Neuronal stem cell (in vitro differentiated cells): ENCODE measurements around the gene SIAE.

ENCODE experiments used
- DNase-seq: peaks from one replicate; pipeline ENCODE4 v3.0.0-alpha.2; 2013; ENCODE audit warnings: low spot score
- H2AFZ ChIP-seq: one replicate; pipeline ENCODE4 v1.6.1; 2013; ENCODE audit warnings: mild to moderate bottlenecking, low read length, inconsistent platforms
- H2AK5ac ChIP-seq: 2 replicates; pipeline ENCODE4 v1.6.1; 2013; ENCODE audit warnings: low read depth, mild to moderate bottlenecking, inconsistent platforms, low read length, moderate library complexity, mixed read lengths
- H2BK120ac ChIP-seq: 2 replicates; pipeline ENCODE4 v1.6.1; 2013; ENCODE audit warnings: low read depth, mild to moderate bottlenecking, inconsistent platforms, low read length, moderate library complexity, mixed read lengths
- H2BK12ac ChIP-seq: one replicate; pipeline ENCODE4 v1.6.1; 2013; ENCODE audit warnings: low read length, inconsistent platforms
- H2BK15ac ChIP-seq: 2 replicates; pipeline ENCODE4 v1.6.1; 2013; ENCODE audit warnings: mild to moderate bottlenecking, low read length, inconsistent platforms, mixed read lengths
- H2BK5ac ChIP-seq: one replicate; pipeline ENCODE4 v1.6.1; 2013; ENCODE audit warnings: inconsistent platforms, mild to moderate bottlenecking, low read length, moderate library complexity
- H3K14ac ChIP-seq: one replicate; pipeline ENCODE4 v1.6.1; 2013; ENCODE audit warnings: low read length, inconsistent platforms
- H3K18ac ChIP-seq: 2 replicates; pipeline ENCODE4 v1.6.1; 2013; ENCODE audit warnings: low read length, inconsistent platforms
- H3K23ac ChIP-seq: 2 replicates; pipeline ENCODE4 v1.6.1; 2013; ENCODE audit warnings: low read depth, mild to moderate bottlenecking, mixed read lengths, low read length, inconsistent platforms; ENCODE audit not compliant: poor library complexity
- H3K27ac ChIP-seq: replicated peaks from 3 replicates; pipeline ENCODE4 v1.5.1; 2013; ENCODE audit warnings: low read length, inconsistent platforms
- H3K27me3 ChIP-seq, 3 experiments: 2 replicates each; pipeline ENCODE4 v1.6.1; 2013; ENCODE audit warnings: low read length in 3 of 3, mild to moderate bottlenecking in 2 of 3, inconsistent platforms in 1 of 3, low read depth in 1 of 3, mixed read lengths in 1 of 3, moderate library complexity in 1 of 3; ENCODE audit not compliant: control insufficient read depth in 3 of 3, insufficient read depth in 3 of 3
- H3K36me3 ChIP-seq, 2 donors: replicated peaks in 1 of 2; 2 replicates each; pipeline ENCODE4 v1.6.1; 2013; ENCODE audit warnings: low read length in 2 of 2; ENCODE audit not compliant: control insufficient read depth in 2 of 2, insufficient read depth in 2 of 2
- H3K4ac ChIP-seq: 2 replicates; pipeline ENCODE4 v1.6.1; 2013; ENCODE audit warnings: inconsistent platforms, mild to moderate bottlenecking, low read length, moderate library complexity
- H3K4me1 ChIP-seq, 2 donors: 1 replicate in 1 of 2; 2 replicates in 1 of 2; pipeline ENCODE4 v1.6.1; 2013; ENCODE audit warnings: low read length in 2 of 2, low read depth in 1 of 2; ENCODE audit not compliant: control insufficient read depth in 2 of 2, insufficient read depth in 1 of 2
- H3K4me2 ChIP-seq: one replicate; pipeline ENCODE4 v1.6.1; 2013; ENCODE audit warnings: mild to moderate bottlenecking, low read length, inconsistent platforms; ENCODE audit not compliant: insufficient read depth, poor library complexity, severe bottlenecking
- H3K4me3 ChIP-seq, 2 donors: 2 replicates each; pipeline ENCODE4 v1.5.1; 2013; ENCODE audit warnings: low read length in 2 of 2, mild to moderate bottlenecking in 2 of 2, inconsistent platforms in 1 of 2, moderate library complexity in 1 of 2
- H3K79me1 ChIP-seq: one replicate; pipeline ENCODE4 v1.6.1; 2013; ENCODE audit warnings: low read depth, mild to moderate bottlenecking, inconsistent platforms, low read length, moderate library complexity
- H3K9ac ChIP-seq: one replicate; pipeline ENCODE4 v1.6.1; 2013; ENCODE audit warnings: mild to moderate bottlenecking, low read depth, low read length, inconsistent platforms; ENCODE audit not compliant: poor library complexity
- H3K9me3 ChIP-seq, 2 donors: replicated peaks in 1 of 2; 2 replicates each; pipeline versions ENCODE3 to v1.6.1; 2013; ENCODE audit warnings: low read length in 2 of 2, mild to moderate bottlenecking in 2 of 2, inconsistent platforms in 1 of 2, low read depth in 1 of 2, mixed read lengths in 1 of 2, moderate library complexity in 1 of 2; ENCODE audit not compliant: control insufficient read depth in 2 of 2, insufficient read depth in 1 of 2
- H4K8ac ChIP-seq: one replicate; pipeline ENCODE4 v1.6.1; 2013; ENCODE audit warnings: low read depth, mild to moderate bottlenecking, inconsistent platforms, low read length, moderate library complexity
- H4K91ac ChIP-seq: one replicate; pipeline ENCODE4 v1.6.1; 2013; ENCODE audit warnings: low read length, low read depth, mild to moderate bottlenecking, inconsistent platforms; ENCODE audit not compliant: poor library complexity
- WGBS, 2 donors: extraction: QIAGEN DNeasy Blood & Tissue Kit; methylation state at CpG; one replicate each; pipeline ENCODE4 v1.1.7; 2013; ENCODE audit warnings: missing lambda C conversion rate in 2 of 2, mixed read lengths in 1 of 2; ENCODE audit not compliant: insufficient read length in 2 of 2, insufficient replicate concordance in 1 of 2; ENCODE audit errors: extremely low coverage in 2 of 2; 5-methylcytosine and 5-hydroxymethylcytosine counted together

SIAE gene

GRCh38 chr11:124600621-124601320, 72.8 kb downstream of the SIAE start:
- Histone ChIP-seq H2AFZ (no peak overlapping the region), H3K4me3 (no peak overlapping the region), H2BK12ac (no peak overlapping the region), H3K4me2 (no peak overlapping the region), H3K14ac (no peak overlapping the region), H3K18ac (no peak overlapping the region), H3K27me3 (no peaks in the 10 kb centered on the region), H3K9me3 (no peaks in the 10 kb centered on the region), H3K36me3 (no peaks in the 10 kb centered on the region), H3K27ac (no peak overlapping the region), H3K4me1 (peaks cover 0 to 4% of the 10 kb centered on the region in 2 donors), H2AK5ac (no peak overlapping the region), H2BK15ac (no peak overlapping the region), H2BK120ac (no peak overlapping the region), H3K79me1 (no peaks in the 10 kb centered on the region), H4K91ac (no peak overlapping the region), H3K4ac (no peak overlapping the region), H2BK5ac (no peak overlapping the region), H3K9ac (no peak overlapping the region), H4K8ac (no peak overlapping the region), H3K23ac (no peak overlapping the region)
- no peak for DNase-seq
- no CpG with 5 or more reads among the region's 5 CpGs for WGBS, 2 donors

GRCh38 chr11:124597626-124598025, 75.9 kb downstream of the SIAE start:
- DNase-seq = no peak
- no peaks in the 10 kb centered on the region for H3K79me1 ChIP-seq
- no peak overlapping the region for H2BK15ac ChIP-seq
- H3K9ac ChIP-seq = no peak overlapping the region
- no peak overlapping the region for H4K8ac ChIP-seq
- no peak overlapping the region for H3K4ac ChIP-seq
- peaks cover 0 to 4% of the 10 kb centered on the region in 2 donors for H3K4me1 ChIP-seq
- H2BK5ac ChIP-seq = no peak overlapping the region
- H3K4me3 ChIP-seq = no peak overlapping the region
- no peak overlapping the region for H2BK12ac ChIP-seq
- H2BK120ac ChIP-seq = no peak overlapping the region
- no peaks in the 10 kb centered on the region for H3K27me3 ChIP-seq
- H2AFZ ChIP-seq = no peak overlapping the region
- no peak overlapping the region for H2AK5ac ChIP-seq
- H3K14ac ChIP-seq = no peak overlapping the region
- no peak overlapping the region for H3K18ac ChIP-seq
- no peak overlapping the region for H3K4me2 ChIP-seq
- no peaks in the 10 kb centered on the region for H3K36me3 ChIP-seq
- no peak overlapping the region for H4K91ac ChIP-seq
- no peaks in the 10 kb centered on the region for H3K9me3 ChIP-seq
- H3K27ac ChIP-seq = no peak overlapping the region
- no peak overlapping the region for H3K23ac ChIP-seq

GRCh38 chr11:124595302-124595701, 78.2 kb downstream of the SIAE start:
- H3K4me1 ChIP-seq = no peaks in the 10 kb centered on the region
- no peak overlapping the region for H2BK12ac ChIP-seq
- H3K18ac ChIP-seq = no peak overlapping the region
- H3K27me3 ChIP-seq = no peaks in the 10 kb centered on the region
- H3K23ac ChIP-seq = no peak overlapping the region
- H3K4me3 ChIP-seq = no peak overlapping the region
- H3K9me3 ChIP-seq = no peaks in the 10 kb centered on the region
- no peak overlapping the region for H3K27ac ChIP-seq
- no peak overlapping the region for H2BK120ac ChIP-seq
- no peak overlapping the region for H2AFZ ChIP-seq
- no peak overlapping the region for H3K4me2 ChIP-seq
- H3K9ac ChIP-seq = no peak overlapping the region
- no peak overlapping the region for H4K91ac ChIP-seq
- H4K8ac ChIP-seq = no peak overlapping the region
- no peak overlapping the region for H2BK15ac ChIP-seq
- no peaks in the 10 kb centered on the region for H3K36me3 ChIP-seq
- H2AK5ac ChIP-seq = no peak overlapping the region
- H3K79me1 ChIP-seq = no peaks in the 10 kb centered on the region
- H3K4ac ChIP-seq = no peak overlapping the region
- H2BK5ac ChIP-seq = no peak overlapping the region
- no CpG with 5 or more reads among the region's 3 CpGs for WGBS, 2 donors
- DNase-seq = no peak
- no peak overlapping the region for H3K14ac ChIP-seq

GRCh38 chr11:124592627-124593026, 80.9 kb downstream of the SIAE start:
- Histone ChIP-seq H3K18ac (no peak overlapping the region), H3K4me3 (no peak overlapping the region), H3K4me1 (no peaks in the 10 kb centered on the region), H3K79me1 (no peaks in the 10 kb centered on the region), H3K4ac (no peak overlapping the region), H2BK12ac (no peak overlapping the region), H4K8ac (no peak overlapping the region), H3K27me3 (no peaks in the 10 kb centered on the region), H3K9me3 (no peaks in the 10 kb centered on the region), H2AK5ac (no peak overlapping the region), H2AFZ (no peak overlapping the region), H3K9ac (no peak overlapping the region), H3K4me2 (no peak overlapping the region), H4K91ac (no peak overlapping the region), H3K27ac (no peak overlapping the region), H2BK120ac (no peak overlapping the region), H2BK5ac (no peak overlapping the region), H3K23ac (no peak overlapping the region), H2BK15ac (no peak overlapping the region), H3K14ac (no peak overlapping the region), H3K36me3 (no peaks in the 10 kb centered on the region)
- no CpG with 5 or more reads among the region's 6 CpGs for WGBS, 2 donors
- no peak for DNase-seq
